ENCODE measurements around the gene TRMT13.
"Not testable (repeated sequence)": the region's sequence is repeated elsewhere in the genome, so short reads cannot be mapped to it uniquely, and the experiment has no call there.

The TRMT13 gene

DNA sequence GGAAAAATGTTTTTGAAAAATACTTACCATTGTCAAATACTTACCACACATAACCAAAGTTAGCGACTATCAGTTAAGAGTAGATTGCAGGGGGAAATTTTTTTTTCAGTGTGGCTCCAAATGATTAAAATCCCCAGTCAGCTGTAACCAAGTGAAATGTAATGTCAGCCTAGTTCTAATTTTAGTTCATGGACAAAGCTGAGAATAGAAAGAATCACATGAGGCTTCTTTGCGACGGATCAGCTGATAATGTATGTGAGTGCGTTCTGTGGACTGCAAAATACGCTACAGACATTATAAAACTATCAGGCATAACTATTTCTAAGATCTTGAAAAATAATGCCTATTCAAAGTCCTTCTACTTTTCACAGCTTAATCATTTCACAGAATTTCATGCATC lies 45.1 kb downstream of the TRMT13 start, which contains the start of gene LRRC39:
LRRC39 (minus strand) TSS at position 166 of the 400 bp plus-strand sequence. CDS start 9,740 bp downstream, outside the sequence.
- TF ChIP-seq ZFX (IDR thresholded peaks at IDR 0.05) = no peak
- no peak within 1 kb of the TSS for H3K27ac ChIP-seq

DNA sequence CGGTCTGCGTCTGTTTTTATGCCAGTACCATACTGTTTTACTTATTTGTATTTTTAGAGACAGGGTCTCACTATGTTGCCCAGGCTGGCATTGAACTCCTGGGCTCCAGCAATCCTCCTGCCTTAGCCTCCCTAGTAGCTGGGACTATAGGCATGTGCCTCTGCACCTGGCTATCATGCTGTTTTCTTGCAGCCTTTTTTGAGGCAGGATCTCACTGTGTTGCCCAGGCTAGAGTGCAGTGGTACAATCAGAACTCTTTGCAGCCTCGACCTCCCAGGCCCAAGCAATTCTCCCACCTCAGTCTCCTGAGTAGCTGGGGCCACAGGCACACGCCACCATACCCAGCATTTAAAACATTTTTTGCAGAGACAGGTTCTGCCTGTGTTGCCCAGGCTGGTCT lies 50.4 kb downstream of the TRMT13 start:
- TF ChIP-seq ZFX (IDR thresholded peaks at IDR 0.05) (no peak), CTCF (conservative IDR thresholded peaks at IDR 0.05) (no peak)
- H3K27ac ChIP-seq = no peak overlapping the region

DNA sequence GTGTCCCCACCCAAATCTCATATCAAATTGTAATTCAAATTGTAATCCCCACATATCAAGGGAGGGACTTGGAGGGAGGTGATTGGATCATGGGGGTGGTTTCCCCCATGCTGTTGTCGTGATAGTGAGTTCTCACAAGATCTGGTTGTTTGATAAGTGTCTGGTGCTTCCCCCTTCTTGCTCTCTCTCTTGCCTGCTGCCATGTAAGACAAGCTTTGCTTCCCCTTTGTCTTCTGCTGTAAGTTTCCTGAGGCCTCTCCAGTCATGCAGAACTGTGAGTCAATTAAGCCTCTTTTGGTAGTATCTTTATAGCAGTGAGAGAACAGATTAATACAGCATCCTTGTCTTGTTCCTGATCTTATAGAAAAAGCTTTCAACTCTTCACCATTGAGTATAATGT lies 51.6 kb downstream of the TRMT13 start:
- H3K27ac ChIP-seq = no peak overlapping the region
- TF ChIP-seq CTCF (conservative IDR thresholded peaks at IDR 0.05) (no peak), ZFX (IDR thresholded peaks at IDR 0.05) (no peak)

DNA sequence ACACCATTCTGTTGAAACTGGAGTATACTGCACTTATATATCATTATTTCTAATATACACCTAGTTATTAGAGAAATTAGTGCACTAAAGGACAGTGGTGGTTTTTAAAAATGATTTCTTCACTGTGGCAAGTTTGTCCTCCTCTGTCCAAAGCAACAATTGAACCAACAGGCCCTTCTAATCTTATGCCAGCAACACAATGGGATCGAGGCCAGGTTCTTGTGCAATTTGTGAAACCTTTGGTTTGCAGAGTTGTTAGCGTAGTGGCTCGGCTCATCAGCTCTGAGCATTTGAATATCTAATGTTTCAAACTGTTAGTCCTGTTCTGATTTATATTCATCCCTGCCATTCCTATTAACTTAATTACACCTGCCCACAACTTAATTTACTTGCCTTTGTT lies 54.9 kb downstream of the TRMT13 start:
- H3K27ac ChIP-seq = no peak overlapping the region
- no peak for TF ChIP-seq ZFX (IDR thresholded peaks at IDR 0.05)

DNA sequence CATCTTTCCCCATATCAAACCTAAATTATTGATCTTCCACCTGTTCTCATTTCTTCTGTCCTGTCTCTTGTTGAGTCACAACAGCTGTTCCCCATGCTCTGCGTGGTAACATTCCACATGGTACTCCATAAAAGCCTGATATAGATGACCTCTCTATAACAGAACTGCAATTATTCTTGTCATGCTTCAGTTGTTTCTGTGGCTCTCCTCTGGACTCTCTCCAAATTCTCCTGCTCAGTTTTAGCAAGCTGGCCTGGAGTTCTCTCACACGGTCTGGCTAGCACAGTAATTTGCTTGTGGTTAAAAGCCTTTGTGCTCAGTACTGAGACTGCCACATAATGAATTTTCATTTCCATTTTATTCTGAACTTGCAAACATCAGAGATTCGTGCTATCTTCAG lies 55.7 kb downstream of the TRMT13 start:
- TF ChIP-seq ZFX (IDR thresholded peaks at IDR 0.05) = no peak
- H3K27ac ChIP-seq = no peak overlapping the region; the same call in 1 of the 2 replicates

DNA sequence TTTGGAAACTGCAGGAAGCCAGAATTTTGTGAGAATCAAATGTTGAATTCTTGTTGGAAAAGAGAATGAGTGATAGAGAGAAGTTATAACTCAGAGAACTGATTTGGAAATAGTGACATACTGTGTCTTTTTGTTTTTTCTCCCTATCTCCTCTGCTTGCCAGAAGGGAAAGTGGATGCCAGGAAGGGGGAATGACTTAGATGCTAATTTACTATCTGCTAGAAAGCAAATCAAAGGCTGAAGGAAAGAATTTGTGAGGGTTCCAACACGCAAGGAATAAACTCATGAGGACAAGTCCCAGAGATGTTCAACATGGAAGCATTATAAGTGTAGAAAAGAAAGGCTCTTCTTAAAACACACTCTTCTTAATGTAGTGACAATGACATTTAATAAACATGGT lies 65.6 kb downstream of the TRMT13 start:
- TF ChIP-seq ZFX (IDR thresholded peaks at IDR 0.05) = no peak
- TF ChIP-seq CTCF (conservative IDR thresholded peaks at IDR 0.05) = no peak
- no peak overlapping the region for H3K27ac ChIP-seq

DNA sequence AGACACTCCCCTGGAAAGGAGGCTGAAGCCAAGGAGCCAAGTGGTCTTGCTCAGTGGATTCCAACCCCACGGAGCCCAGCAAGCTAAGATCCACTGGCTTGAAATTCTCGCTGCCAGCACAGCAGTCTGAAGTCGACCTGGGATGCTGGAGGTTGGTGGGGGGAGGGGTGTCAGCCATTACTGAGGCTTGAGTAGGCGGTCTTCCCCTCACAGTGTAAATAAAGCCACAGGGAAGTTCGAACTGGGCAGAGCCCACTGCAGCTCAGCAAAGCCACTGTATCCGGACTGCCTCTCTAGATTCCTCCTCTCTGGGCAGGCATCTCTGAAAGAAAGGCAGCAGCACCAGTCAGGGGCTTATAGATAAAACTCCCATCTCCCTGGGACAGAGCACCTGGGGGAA lies 67.1 kb downstream of the TRMT13 start:
- not testable (repeated sequence) for H3K27ac ChIP-seq

Data from C4-2B (cell line).